ENCODE data around the gene OR1D5. TPM values are rescaled to one million over a fixed set of nuclear protein-coding genes. Genes with fewer than 3 reads are reported as not detected.

Gene OR1D5
- total and polyA plus RNA-seq, 4 experiments from 2014 or later = not detected

DNA sequence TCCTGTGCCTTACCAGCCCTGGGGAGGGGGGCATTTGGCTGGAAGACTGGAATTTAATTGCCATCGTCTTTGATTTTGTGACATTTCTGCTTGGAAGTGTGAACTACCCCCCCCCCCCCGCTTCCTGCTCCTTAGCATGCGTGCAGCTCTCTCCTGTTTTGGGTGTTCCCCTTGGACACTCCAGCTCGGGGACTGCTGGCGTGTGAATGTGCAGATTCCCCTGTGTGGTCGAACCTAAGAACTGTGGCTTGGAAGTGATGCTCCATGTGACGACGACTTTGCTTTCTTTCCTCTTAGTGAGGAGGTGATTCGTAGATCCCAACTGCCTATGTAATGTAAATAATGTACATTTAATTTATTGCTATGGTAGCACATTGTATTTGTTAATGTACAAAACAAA is 26.1 kb downstream of the OR1D5 start:
- ChIA-PET CTCF (ENCODE audit: partially characterized antibody) (no interaction called here), POLR2A (ENCODE audit: partially characterized antibody) (interaction anchor here (1.7 kb wide), 1 partner anchor 11 kb away, joined by 4 read pairs; no protein-coding TSS in a partner anchor)
- no peak for DNase-seq
- Histone ChIP-seq H3K36me3 (ENCODE audit: insufficient read depth, low read length) (no peaks in the 10 kb centered on the region), H3K27me3 (ENCODE audit: insufficient read depth, low read length) (no peaks in the 10 kb centered on the region), H3K4me3 (ENCODE audit: low read length in 2 of 2) (no peak overlapping the region), H3K4me1 (ENCODE audit: insufficient read depth, low read length) (peaks cover 10% of the 10 kb centered on the region), H3K27ac (ENCODE audit: low read depth, low read length) (no peak overlapping the region), H3K9me3 (ENCODE audit: control insufficient read depth in 1 of 2, low read length in 2 of 2) (no peaks in the 10 kb centered on the region)
- Mint-ChIP-seq H3K27me3 (peaks cover 0 to 3% of the 10 kb centered on the region in 2 donors), H3K4me3 (no peak overlapping the region), H3K36me3 (peaks cover 11 to 14% of the 10 kb centered on the region in 2 donors), H3K27ac (no peak overlapping the region), H3K9me3 (peaks cover 0 to 5% (median under 1%) of the 10 kb centered on the region in 8 donors), H3K4me1 (peaks cover 5 to 13% (median 10%) of the 10 kb centered on the region in 4 donors)
- intact Hi-C loops (cut with micrococcal nuclease) = no loop called here

DNA sequence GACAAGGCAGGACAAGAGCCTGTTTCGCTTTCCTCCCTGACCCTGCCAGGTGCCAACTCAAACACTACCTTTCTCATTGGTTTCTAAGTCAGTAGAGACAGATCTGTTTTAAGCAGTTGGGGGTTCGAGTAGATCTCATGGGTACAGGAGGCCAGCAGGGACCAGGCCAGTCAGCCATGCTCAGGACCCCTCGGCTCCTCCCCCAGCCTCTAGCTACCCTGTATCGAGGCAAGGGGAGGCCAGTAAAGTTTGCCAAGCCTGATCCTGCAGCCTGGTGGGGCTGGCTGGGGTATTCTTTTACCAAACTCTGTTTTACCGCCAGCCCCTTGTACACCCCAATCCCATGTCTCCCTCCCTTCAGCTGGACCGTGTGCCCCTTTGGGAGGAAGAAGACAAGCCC is 26.6 kb downstream of the OR1D5 start:
- no peak for DNase-seq
- H3K9me3 Mint-ChIP-seq = peaks cover 0 to 3% (median 0%) of the 10 kb centered on the region in 8 donors
- Histone ChIP-seq H3K27me3 (ENCODE audit: insufficient read depth, low read length) (no peaks in the 10 kb centered on the region), H3K27ac (ENCODE audit: low read depth, low read length) (no peak overlapping the region), H3K4me3 (ENCODE audit: low read length in 2 of 2) (no peak overlapping the region), H3K36me3 (ENCODE audit: insufficient read depth, low read length) (no peaks in the 10 kb centered on the region), H3K9me3 (ENCODE audit: control insufficient read depth in 1 of 2, low read length in 2 of 2) (no peaks in the 10 kb centered on the region), H3K4me1 (ENCODE audit: insufficient read depth, low read length) (peaks cover 10% of the 10 kb centered on the region)
- H3K36me3 Mint-ChIP-seq = peaks cover 12 to 16% of the 10 kb centered on the region in 2 donors
- peaks cover 5 to 13% (median 10%) of the 10 kb centered on the region in 4 donors for H3K4me1 Mint-ChIP-seq
- intact Hi-C loops (cut with micrococcal nuclease) = no loop called here
- peaks cover 0 to 3% of the 10 kb centered on the region in 2 donors for H3K27me3 Mint-ChIP-seq
- ChIA-PET POLR2A (ENCODE audit: partially characterized antibody) (interaction anchor here (1.7 kb wide), 1 partner anchor 12 kb away, joined by 4 read pairs; no protein-coding TSS in a partner anchor), CTCF (ENCODE audit: partially characterized antibody) (interaction anchor here (0.7 to 0.8 kb wide), 2 partner anchors 25 to 127 kb away, joined by 3 read pairs; no protein-coding TSS in a partner anchor)
- no peak overlapping the region for H3K27ac Mint-ChIP-seq
- no peak overlapping the region for H3K4me3 Mint-ChIP-seq

DNA sequence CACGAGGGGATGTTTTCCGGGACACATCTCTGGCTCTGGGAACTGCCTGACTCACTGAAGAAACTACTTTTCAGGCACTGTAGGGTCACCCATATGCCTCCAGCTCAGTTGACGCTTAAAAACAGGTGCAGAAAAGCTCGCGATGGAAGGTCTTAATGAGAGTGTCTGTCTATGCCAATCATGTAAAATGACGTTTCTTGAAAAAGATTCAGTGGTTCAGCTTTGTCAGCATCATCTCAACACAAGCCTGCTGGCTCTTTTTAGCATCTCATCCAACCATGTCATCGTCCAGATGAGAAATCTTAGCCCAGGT is 27.5 kb downstream of the OR1D5 start:
- intact Hi-C loops (cut with micrococcal nuclease) = no loop called here
- Mint-ChIP-seq H3K27ac (peak overlapping the region in 2 of 7 donors; percentile 15 to 19), H3K36me3 (peaks cover 13 to 16% of the 10 kb centered on the region in 2 donors), H3K4me1 (peaks cover 5 to 13% (median 10%) of the 10 kb centered on the region in 4 donors), H3K4me3 (no peak overlapping the region), H3K27me3 (peaks cover 0 to 3% of the 10 kb centered on the region in 2 donors), H3K9me3 (peaks cover 0 to 3% (median 0%) of the 10 kb centered on the region in 8 donors)
- Histone ChIP-seq H3K27me3 (ENCODE audit: insufficient read depth, low read length) (no peaks in the 10 kb centered on the region), H3K4me1 (ENCODE audit: insufficient read depth, low read length) (peaks cover 10% of the 10 kb centered on the region), H3K27ac (ENCODE audit: low read depth, low read length) (no peak overlapping the region), H3K4me3 (ENCODE audit: low read length in 2 of 2) (no peak overlapping the region), H3K9me3 (ENCODE audit: control insufficient read depth in 1 of 2, low read length in 2 of 2) (no peaks in the 10 kb centered on the region), H3K36me3 (ENCODE audit: insufficient read depth, low read length) (peaks cover 1% of the 10 kb centered on the region)
- no peak for DNase-seq
- CTCF ChIA-PET (ENCODE audit: partially characterized antibody) = interaction anchor here (1.1 kb wide), 1 partner anchor 12 kb away, joined by 3 read pairs; no protein-coding TSS in a partner anchor
- POLR2A ChIA-PET (ENCODE audit: partially characterized antibody) = interaction anchor here (0.7 to 1.7 kb wide), 2 partner anchors 13 to 18 kb away, joined by 3 to 4 read pairs; no protein-coding TSS in a partner anchor

DNA sequence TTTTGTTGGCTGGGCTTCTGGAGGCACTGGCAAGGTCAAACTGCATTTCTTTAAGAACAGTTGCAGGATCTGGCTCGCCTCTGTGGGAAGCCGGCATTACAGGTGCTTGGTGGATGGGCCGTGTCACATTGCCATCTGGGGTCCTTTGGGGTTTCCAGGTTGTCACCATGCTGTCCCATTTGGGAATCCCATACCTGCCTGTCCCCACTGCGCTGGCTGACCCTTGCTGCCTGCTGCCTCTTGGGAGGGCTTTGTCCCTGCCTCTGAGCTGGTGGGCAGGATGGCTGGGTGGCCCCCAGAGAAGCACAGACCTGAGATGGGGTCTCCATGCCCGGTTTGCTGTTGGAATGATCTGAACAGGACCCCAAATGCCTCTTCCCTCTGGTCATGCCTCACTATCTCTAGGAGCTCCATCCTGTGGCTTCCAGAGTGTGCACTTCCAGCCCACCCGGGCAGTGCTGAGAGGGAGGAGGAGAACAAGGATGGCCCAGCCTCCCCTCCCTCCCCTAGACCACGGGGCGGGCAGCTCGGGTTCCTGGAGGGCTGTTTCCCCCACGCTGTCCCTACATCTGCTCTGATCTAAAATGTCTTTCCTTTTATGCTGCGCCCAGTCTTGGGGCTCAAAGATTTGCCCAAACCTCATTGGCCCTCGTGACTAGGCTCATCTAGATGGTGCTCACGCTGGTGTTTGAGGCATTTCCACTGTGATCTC is 28.0 kb downstream of the OR1D5 start:
- peaks cover 0 to 3% (median 0%) of the 10 kb centered on the region in 8 donors for H3K9me3 Mint-ChIP-seq
- Histone ChIP-seq H3K9me3 (ENCODE audit: control insufficient read depth in 1 of 2, low read length in 2 of 2) (no peaks in the 10 kb centered on the region), H3K27me3 (ENCODE audit: insufficient read depth, low read length) (no peaks in the 10 kb centered on the region), H3K36me3 (ENCODE audit: insufficient read depth, low read length) (peaks cover 5% of the 10 kb centered on the region), H3K27ac (ENCODE audit: low read depth, low read length) (no peak overlapping the region), H3K4me1 (ENCODE audit: insufficient read depth, low read length) (peaks cover 10% of the 10 kb centered on the region), H3K4me3 (ENCODE audit: low read length in 2 of 2) (no peak overlapping the region)
- peaks cover 17 to 20% of the 10 kb centered on the region in 2 donors for H3K36me3 Mint-ChIP-seq
- CTCF ChIA-PET (ENCODE audit: partially characterized antibody) = interaction anchor here (1.1 kb wide), 1 partner anchor 13 kb away, joined by 3 read pairs; no protein-coding TSS in a partner anchor
- intact Hi-C loops (cut with micrococcal nuclease) = no loop called here
- POLR2A ChIA-PET (ENCODE audit: partially characterized antibody) = interaction anchor here (0.7 kb wide), 1 partner anchor 18 kb away, joined by 3 read pairs; no protein-coding TSS in a partner anchor
- no peak for DNase-seq
- peaks cover 0 to 3% of the 10 kb centered on the region in 2 donors for H3K27me3 Mint-ChIP-seq
- peak overlapping the region in 2 of 7 donors; percentile 15 to 19 for H3K27ac Mint-ChIP-seq
- H3K4me3 Mint-ChIP-seq = no peak overlapping the region
- H3K4me1 Mint-ChIP-seq = peaks cover 5 to 13% (median 10%) of the 10 kb centered on the region in 4 donors

DNA sequence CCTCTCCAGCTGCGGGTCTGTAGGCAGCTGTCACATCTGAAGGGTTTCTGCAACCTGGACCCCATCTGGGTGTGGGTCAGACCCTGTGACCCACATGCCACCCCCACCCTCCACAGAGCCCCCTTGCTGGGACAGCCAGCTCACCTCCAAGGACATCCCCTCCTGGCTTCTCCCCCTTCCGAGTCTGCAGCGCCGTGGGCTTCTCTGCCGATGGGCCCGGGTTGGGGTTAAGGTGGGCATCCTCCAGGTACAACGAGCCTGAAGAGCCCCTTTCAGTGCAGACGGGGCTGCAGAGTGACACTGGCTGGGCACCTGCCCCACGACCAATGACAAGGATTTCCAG is 28.9 kb downstream of the OR1D5 start:
- Mint-ChIP-seq H3K4me3 (no peak overlapping the region), H3K4me1 (peaks cover 4 to 8% (median 5%) of the 10 kb centered on the region in 4 donors), H3K27me3 (no peaks in the 10 kb centered on the region), H3K36me3 (peaks cover 22 to 24% of the 10 kb centered on the region in 2 donors), H3K9me3 (peaks cover 0 to 3% (median 0%) of the 10 kb centered on the region in 8 donors), H3K27ac (no peak overlapping the region)
- DNase-seq = no peak
- no peak overlapping the region for H3K27ac ChIP-seq (ENCODE audit: low read depth, low read length)
- intact Hi-C loops (cut with micrococcal nuclease) = no loop called here
- H3K9me3 ChIP-seq (ENCODE audit: control insufficient read depth in 1 of 2, low read length in 2 of 2) = no peaks in the 10 kb centered on the region
- H3K4me3 ChIP-seq (ENCODE audit: low read length in 2 of 2) = no peak overlapping the region
- POLR2A ChIA-PET (ENCODE audit: partially characterized antibody) = no interaction called here
- CTCF ChIA-PET (ENCODE audit: partially characterized antibody) = no interaction called here
- H3K4me1 ChIP-seq (ENCODE audit: insufficient read depth, low read length) = peaks cover 7% of the 10 kb centered on the region
- H3K27me3 ChIP-seq (ENCODE audit: insufficient read depth, low read length) = no peaks in the 10 kb centered on the region
- peaks cover 5% of the 10 kb centered on the region for H3K36me3 ChIP-seq (ENCODE audit: insufficient read depth, low read length)

DNA sequence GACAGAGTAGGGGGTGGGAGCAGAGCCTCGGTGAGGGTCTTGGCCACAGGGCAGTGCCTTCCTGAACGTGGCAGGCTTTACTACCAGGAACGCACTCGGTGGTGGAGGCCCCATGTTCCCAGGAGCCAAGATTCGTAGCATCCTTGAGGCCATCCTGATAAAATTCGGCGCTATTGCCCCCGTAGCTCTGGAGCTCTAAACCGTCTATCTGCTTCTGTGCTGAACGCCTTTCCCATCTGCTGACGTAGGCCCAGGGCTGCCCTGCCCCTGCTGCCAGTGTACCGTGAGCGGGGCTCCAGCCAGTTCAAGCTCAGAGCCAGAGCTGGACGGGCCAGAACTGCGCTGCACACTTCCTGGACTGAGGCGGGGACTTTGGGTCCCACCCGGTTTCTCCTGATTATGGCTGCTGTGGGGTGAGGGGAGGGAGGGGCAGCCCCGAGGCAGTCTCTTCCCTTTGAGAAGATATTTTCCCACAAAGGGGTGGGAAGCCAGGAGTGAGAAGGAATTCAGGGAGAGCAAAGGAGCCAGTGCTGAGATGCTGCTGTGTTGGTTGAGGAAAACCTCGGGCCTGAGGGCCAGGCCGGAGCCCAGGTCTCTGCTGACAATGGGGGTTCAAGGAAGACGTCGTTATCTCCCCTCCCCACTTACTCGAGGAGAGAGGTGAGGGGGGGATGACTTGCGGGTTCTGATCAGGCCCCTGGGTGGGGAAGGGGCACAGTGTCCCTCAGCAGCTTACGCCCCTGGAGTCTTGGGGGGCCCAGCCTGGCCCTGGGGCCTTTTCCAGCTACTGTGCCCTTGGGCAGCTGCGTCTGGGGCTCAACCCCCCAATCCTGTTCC is 29.4 kb downstream of the OR1D5 start:
- H3K4me3 Mint-ChIP-seq = no peak overlapping the region
- peaks cover 0 to 3% (median 0%) of the 10 kb centered on the region in 8 donors for H3K9me3 Mint-ChIP-seq
- ChIA-PET CTCF (ENCODE audit: partially characterized antibody) (no interaction called here), POLR2A (ENCODE audit: partially characterized antibody) (no interaction called here)
- H3K4me1 Mint-ChIP-seq = peaks cover 2 to 5% (median 2%) of the 10 kb centered on the region in 4 donors
- peaks cover 1% of the 10 kb centered on the region for H3K4me1 ChIP-seq (ENCODE audit: insufficient read depth, low read length)
- H3K36me3 ChIP-seq (ENCODE audit: insufficient read depth, low read length) = peaks cover 5% of the 10 kb centered on the region
- peak overlapping the region in 2 of 7 donors; percentile 48 to 68 for H3K27ac Mint-ChIP-seq
- no peak overlapping the region for H3K4me3 ChIP-seq (ENCODE audit: low read length in 2 of 2)
- H3K9me3 ChIP-seq (ENCODE audit: control insufficient read depth in 1 of 2, low read length in 2 of 2) = no peaks in the 10 kb centered on the region
- no peak overlapping the region for H3K27ac ChIP-seq (ENCODE audit: low read depth, low read length)
- intact Hi-C loops (cut with micrococcal nuclease) = no loop called here
- no peaks in the 10 kb centered on the region for H3K27me3 ChIP-seq (ENCODE audit: insufficient read depth, low read length)
- H3K36me3 Mint-ChIP-seq = peaks cover 28 to 30% of the 10 kb centered on the region in 2 donors
- no peak for DNase-seq
- no peaks in the 10 kb centered on the region for H3K27me3 Mint-ChIP-seq

DNA sequence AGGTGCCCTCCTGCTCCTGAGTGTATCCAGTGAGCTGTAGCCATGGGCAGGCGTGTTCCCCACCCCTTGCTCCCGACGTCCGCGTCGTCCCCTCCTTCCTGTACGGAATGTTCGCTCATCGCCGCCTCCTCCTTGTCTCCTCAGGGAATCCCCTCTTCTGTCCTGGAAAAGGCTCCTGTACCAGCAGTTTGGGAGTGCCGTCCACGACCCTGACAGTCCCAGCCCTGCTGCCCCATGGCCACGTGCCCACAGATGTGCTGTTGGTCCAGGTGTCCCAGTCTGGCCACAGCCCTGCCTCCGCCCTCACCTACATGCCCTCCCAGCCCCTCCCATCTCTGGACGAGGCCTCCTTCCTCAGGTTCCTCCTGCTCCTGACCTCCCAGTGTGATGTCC is 30.2 kb downstream of the OR1D5 start:
- Mint-ChIP-seq H3K27me3 (no peaks in the 10 kb centered on the region), H3K36me3 (peaks cover 32 to 34% of the 10 kb centered on the region in 2 donors), H3K4me1 (peaks cover 0 to 3% (median 0%) of the 10 kb centered on the region in 4 donors), H3K4me3 (no peak overlapping the region), H3K27ac (no peak overlapping the region), H3K9me3 (peaks cover 0 to 3% (median 0%) of the 10 kb centered on the region in 8 donors)
- DNase-seq = no peak
- Histone ChIP-seq H3K36me3 (ENCODE audit: insufficient read depth, low read length) (peaks cover 8% of the 10 kb centered on the region), H3K4me1 (ENCODE audit: insufficient read depth, low read length) (no peaks in the 10 kb centered on the region), H3K27ac (ENCODE audit: low read depth, low read length) (no peak overlapping the region), H3K9me3 (ENCODE audit: control insufficient read depth in 1 of 2, low read length in 2 of 2) (no peaks in the 10 kb centered on the region), H3K27me3 (ENCODE audit: insufficient read depth, low read length) (no peaks in the 10 kb centered on the region), H3K4me3 (ENCODE audit: low read length in 2 of 2) (no peak overlapping the region)
- POLR2A ChIA-PET (ENCODE audit: partially characterized antibody) = no interaction called here
- CTCF ChIA-PET (ENCODE audit: partially characterized antibody) = no interaction called here
- intact Hi-C loops (cut with micrococcal nuclease) = no loop called here

All from CD4-positive, alpha-beta memory T cell (primary cell).